Lower leg skin (tissue), 3 donors: ENCODE results near the gene STK38.

Experiments
- CTCF ChIP-seq, 3 donors: fragments of 450-650 bp; IDR thresholded peaks; one replicate each; pipeline ENCODE4 v1.5.1; 2016; ENCODE audit warnings: antibody characterized with exemption in 3 of 3, mild to moderate bottlenecking in 3 of 3, moderate library complexity in 2 of 3
- POLR2A ChIP-seq, 2 donors: fragments of 450-650 bp; IDR thresholded peaks; one replicate each; pipeline ENCODE4 v1.6.1; 2016 to 2017; ENCODE audit warnings: antibody characterized with exemption in 2 of 2, mild to moderate bottlenecking in 1 of 2, moderate library complexity in 1 of 2

DNA sequence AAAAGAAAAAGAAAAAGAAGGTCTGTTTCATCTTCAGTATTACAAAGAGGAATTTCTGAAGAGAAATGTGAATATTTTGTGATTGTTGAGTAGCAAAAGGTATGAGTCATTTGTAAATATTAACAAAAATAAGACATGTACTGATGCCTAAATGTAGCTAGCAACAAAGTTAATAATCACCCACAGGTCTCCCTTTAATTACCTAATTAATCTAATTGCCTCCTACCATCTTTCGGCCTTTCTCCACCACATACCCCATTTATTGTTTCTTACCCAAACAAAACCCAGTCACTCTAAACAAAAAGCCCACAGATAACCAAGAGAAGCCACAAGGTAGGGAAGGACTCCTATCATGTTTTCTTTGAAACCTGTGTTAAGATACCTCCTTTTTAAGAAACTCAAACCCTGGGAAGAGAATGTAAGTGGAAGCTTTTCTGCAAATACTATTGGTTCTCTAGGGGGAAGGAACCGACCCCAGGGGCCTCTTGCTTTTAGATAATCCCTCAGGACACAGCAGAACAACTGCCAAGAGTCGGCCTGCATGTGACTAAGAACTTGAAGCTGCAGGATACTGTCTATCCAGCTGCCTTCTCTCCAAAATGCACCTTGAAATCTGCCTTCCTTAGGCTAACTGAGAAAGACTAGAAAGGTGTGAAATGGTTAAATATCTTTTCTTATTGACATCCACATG lies 16.1 kb upstream of the STK38 start:
- TF ChIP-seq CTCF (IDR thresholded peaks at IDR 0.05) (no peak), POLR2A (IDR thresholded peaks at IDR 0.05) (no peak)
